ENCODE data around the gene MEST.

DNA sequence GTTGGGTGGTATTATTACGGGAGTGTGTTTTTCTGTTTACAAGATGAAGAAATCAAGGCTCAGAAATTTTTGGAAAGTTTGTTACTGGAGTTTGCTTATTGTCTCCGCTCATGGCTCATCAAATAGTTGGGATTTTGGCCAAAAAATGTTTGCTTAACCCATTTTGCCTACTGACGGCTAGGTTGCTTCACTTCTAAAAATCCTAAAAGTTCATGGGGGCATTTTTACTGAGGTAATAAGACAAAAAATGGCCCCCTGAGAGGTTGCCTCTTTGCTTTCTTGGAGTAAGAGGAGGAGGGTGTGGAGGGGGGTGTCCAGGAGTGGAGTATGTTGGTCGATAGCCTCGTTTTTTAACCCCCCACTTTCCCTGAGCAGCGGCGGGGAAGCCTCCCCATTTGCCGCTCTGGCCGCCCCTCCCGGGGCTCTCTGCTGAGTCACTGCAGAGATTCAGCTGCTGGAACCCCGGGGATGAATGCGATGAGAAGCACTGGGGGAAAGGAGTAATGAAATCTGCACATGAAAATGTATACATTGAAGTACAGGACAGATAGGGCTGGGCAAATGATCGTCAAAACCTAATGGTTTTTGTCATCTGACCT lies 1.5 kb downstream of the MEST start:
- no peak for TF ChIP-seq GATA2 (IDR thresholded peaks at IDR 0.05; ENCODE audit: low read depth, low read length)
- TF ChIP-seq GATA3 (IDR thresholded peaks at IDR 0.05; ENCODE audit: low read depth, low read length): no peak
